HEK293T (cell line): ENCODE measurements around the gene PEX11B.

Source experiments
- ARNT ChIP-seq: fragments of 450-650 bp; IDR thresholded peaks from 2 replicates; pipeline ENCODE4 v1.6.1; 2017; ENCODE audit warnings: mild to moderate bottlenecking
- BHLHE40 ChIP-seq: fragments of 450-650 bp; IDR thresholded peaks from 2 replicates; pipeline ENCODE4 v1.6.1; 2016; ENCODE audit warnings: mild to moderate bottlenecking, moderate library complexity, borderline replicate concordance
- CTBP1 ChIP-seq: fragments of 450-650 bp; IDR thresholded peaks from 2 replicates; pipeline ENCODE4 v1.6.1; 2016; ENCODE audit warnings: borderline replicate concordance
- FOXK2 ChIP-seq: fragments of 450-650 bp; IDR thresholded peaks from 2 replicates; pipeline ENCODE4 v1.6.1; 2016; ENCODE audit warnings: mild to moderate bottlenecking
- L3MBTL2 ChIP-seq: fragments of 450-650 bp; conservative IDR thresholded peaks from 2 replicates; pipeline ENCODE4 v1.6.1; 2016; ENCODE audit warnings: mild to moderate bottlenecking
- LEF1 ChIP-seq: fragments of 450-650 bp; IDR thresholded peaks from 2 replicates; pipeline ENCODE4 v1.6.1; 2017; ENCODE audit warnings: mild to moderate bottlenecking, borderline replicate concordance
- PKNOX1 ChIP-seq: fragments of 450-650 bp; IDR thresholded peaks from 2 replicates; pipeline ENCODE4 v1.6.1; 2016
- SP1 ChIP-seq: fragments of 450-650 bp; IDR thresholded peaks from 2 replicates; pipeline ENCODE4 v1.6.1; 2017
- TARDBP ChIP-seq: fragments of 450-650 bp; IDR thresholded peaks from 2 replicates; pipeline ENCODE4 v1.6.1; 2016
- ZNF384 ChIP-seq: fragments of 450-650 bp; IDR thresholded peaks from 2 replicates; pipeline ENCODE4 v1.6.1; 2016

GRCh38 chr1:145901312-145902021, 17.1 kb downstream of the PEX11B start:
- no peak for TF ChIP-seq TARDBP
- TF ChIP-seq L3MBTL2, result no peak
- TF ChIP-seq FOXK2, result no peak
- no peak for TF ChIP-seq ZNF384
- TF ChIP-seq BHLHE40, result no peak
- TF ChIP-seq SP1, result no peak
- TF ChIP-seq CTBP1, result no peak
- no peak for TF ChIP-seq LEF1
- no peak for TF ChIP-seq ARNT
- TF ChIP-seq PKNOX1, result no peak
